AG04450 (cell line): Measurements from ENCODE around the gene PLAC8. TPM values are rescaled to one million over a fixed set of nuclear protein-coding genes. Genes with fewer than 3 reads are reported as not detected.
"Not testable (repeated sequence)": the region's sequence is repeated elsewhere in the genome, so short reads cannot be mapped to it uniquely, and the experiment has no call there.

ENCODE experiments used
- CTCF ChIA-PET: fragments of 300-600, 350-600 bp; formaldehyde crosslinking; extraction: SDS; loops from one replicate; lab custom pipeline; 2022; ENCODE audit warnings: antibody characterized with exemption, inconsistent platforms; lab: Charles Lee
- POLR2A ChIA-PET: fragments of 350-600 bp; formaldehyde crosslinking; extraction: SDS; loops from one replicate; lab custom pipeline; 2021; ENCODE audit warnings: antibody characterized with exemption, inconsistent platforms; lab: Yijun Ruan, JAX
- DNase-seq: peaks from one replicate; pipeline ENCODE4 v3.0.0-alpha.2; 2011; ENCODE audit warnings: low read depth, low spot score
- H3K27ac ChIP-seq: one replicate; pipeline ENCODE4 v1.5.1; 2012; ENCODE audit warnings: low read depth, low read length, control low read depth
- H3K27me3 ChIP-seq: one replicate; pipeline ENCODE4 v1.6.0; 2012; ENCODE audit warnings: low read length; ENCODE audit not compliant: control insufficient read depth, insufficient read depth
- H3K4me3 ChIP-seq: 2 replicates; pipeline ENCODE4 v1.5.1; 2011; ENCODE audit warnings: mild to moderate bottlenecking, low read depth, low read length, control low read depth
- H3K9me3 ChIP-seq: 2 replicates; pipeline ENCODE4 v1.5.1; 2012; ENCODE audit warnings: low read length; ENCODE audit not compliant: control insufficient read depth, insufficient read depth
- polyA plus RNA-seq: library from polyadenylated mRNA; depleted of rRNA; stranded (reverse); fragments of >200 nt; gene quantifications from 2 replicates; pipeline ENCODE4 v1.2.3, GENCODE V29; 2011
- TF ChIP-seq, protein P1 (sequence below): IDR thresholded peaks from 2 replicates; pipeline ENCODE4 v1.5.1; 2011; ENCODE audit warnings: low read depth, low read length, control low read depth, inconsistent platforms

Gene PLAC8
- polyA plus RNA-seq, 1 experiment: 0.11 TPM

DNA sequence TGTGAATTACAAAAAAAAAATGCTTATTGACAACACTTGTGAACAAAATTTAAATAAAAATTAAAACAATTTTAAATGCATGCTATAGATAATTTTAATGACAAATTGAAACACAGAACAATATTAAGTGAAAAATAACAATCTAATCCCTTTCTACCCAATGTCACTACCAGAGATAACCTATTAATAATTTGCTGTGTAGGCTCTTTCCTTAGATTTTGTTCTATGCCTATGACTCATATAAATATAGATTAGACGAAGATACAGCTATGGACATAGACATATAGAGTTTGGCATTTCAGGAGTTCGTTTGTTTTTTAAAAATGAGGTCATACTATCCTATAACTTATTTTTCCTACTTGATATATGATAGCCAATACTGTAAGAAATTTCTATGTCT, 18.1 kb downstream of the PLAC8 start:
- no peak overlapping the region for H3K4me3 ChIP-seq
- CTCF ChIA-PET: interaction anchor here (0.7 to 2.7 kb wide), 3 partner anchors 14 to 811 kb away, joined by 3 to 13 read pairs (median 3); no protein-coding TSS in a partner anchor
- H3K27ac ChIP-seq: no peak overlapping the region
- H3K9me3 ChIP-seq: no peaks in the 10 kb centered on the region
- POLR2A ChIA-PET: no interaction called here
- no peak for DNase-seq
- TF ChIP-seq, protein P1, sequence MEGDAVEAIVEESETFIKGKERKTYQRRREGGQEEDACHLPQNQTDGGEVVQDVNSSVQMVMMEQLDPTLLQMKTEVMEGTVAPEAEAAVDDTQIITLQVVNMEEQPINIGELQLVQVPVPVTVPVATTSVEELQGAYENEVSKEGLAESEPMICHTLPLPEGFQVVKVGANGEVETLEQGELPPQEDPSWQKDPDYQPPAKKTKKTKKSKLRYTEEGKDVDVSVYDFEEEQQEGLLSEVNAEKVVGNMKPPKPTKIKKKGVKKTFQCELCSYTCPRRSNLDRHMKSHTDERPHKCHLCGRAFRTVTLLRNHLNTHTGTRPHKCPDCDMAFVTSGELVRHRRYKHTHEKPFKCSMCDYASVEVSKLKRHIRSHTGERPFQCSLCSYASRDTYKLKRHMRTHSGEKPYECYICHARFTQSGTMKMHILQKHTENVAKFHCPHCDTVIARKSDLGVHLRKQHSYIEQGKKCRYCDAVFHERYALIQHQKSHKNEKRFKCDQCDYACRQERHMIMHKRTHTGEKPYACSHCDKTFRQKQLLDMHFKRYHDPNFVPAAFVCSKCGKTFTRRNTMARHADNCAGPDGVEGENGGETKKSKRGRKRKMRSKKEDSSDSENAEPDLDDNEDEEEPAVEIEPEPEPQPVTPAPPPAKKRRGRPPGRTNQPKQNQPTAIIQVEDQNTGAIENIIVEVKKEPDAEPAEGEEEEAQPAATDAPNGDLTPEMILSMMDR: no peak
- peaks cover 23% of the 10 kb centered on the region for H3K27me3 ChIP-seq

DNA sequence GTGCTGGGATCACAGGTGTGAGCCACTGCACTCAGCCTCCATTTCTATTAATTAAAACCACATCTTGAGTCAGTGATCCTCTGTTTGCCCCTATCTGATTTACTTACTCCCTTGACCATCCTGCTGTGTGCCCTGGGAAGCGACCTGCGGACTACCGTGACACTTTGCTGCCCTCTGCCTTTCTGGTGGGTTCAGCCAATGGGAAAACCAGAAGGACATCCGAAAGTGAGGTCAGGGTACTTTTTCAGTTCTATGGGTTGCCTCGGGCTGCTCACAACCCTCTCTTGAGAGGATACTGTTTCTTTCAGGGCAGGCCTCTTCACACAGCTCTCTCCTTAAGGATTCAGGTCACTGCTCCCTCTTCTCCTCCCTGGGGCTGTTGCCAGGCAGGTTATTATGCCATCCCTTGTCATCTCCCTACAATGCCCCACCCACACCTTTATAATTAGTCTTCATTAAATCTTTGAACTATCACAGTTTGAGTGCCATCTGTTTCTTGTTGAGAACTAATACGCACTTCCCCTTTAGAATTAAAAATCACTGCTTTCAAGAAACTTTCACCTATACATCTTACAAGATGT, 21.4 kb downstream of the PLAC8 start:
- Histone ChIP-seq H3K27ac (no peak overlapping the region), H3K9me3 (no peaks in the 10 kb centered on the region), H3K27me3 (peaks cover 27% of the 10 kb centered on the region), H3K4me3 (no peak overlapping the region)
- ChIA-PET POLR2A (no interaction called here), CTCF (interaction anchor here (1.3 to 1.7 kb wide), 4 partner anchors 17 to 167 kb away, joined by 4 to 8 read pairs (median 6); no protein-coding TSS in a partner anchor)
- DNase-seq: no peak
- TF ChIP-seq, protein P1: no peak

DNA sequence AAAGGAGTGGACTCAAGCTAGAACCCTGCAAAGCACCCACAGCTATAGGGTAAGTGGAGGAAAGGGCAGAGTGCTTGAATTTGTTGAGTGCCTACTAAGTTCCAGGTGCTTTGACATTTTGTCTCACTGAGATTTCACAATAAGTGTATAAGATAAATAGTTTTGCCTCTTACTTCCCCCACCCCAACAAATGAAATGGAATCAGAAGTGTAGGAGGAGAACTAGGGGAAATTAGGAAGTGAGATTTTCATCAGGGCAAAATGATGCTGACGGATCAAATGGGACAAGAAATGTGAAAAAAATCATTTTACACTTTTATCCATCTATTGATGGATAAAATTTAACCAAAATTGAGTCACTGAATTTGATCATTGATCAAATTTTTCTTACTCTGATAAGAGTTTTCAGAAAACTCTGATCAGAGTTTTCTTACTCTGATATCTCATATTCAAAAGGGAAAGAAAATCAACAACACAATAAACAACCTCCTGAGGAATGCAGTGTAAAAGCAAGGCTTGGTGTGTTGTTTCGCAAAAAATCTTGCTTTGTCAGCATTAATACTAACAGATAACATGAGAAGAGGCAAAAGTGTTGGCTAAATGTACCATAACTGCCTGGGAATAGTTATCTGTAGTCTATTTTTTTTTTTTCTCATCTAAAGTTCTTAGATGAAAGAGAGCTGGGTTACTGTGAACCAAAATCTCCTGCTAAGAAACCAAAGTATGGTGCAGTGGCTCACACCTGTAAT, 24.9 kb downstream of the PLAC8 start:
- H3K27ac ChIP-seq: no peak overlapping the region
- no peak overlapping the region for H3K4me3 ChIP-seq
- TF ChIP-seq, protein P1: no peak
- ChIA-PET POLR2A (no interaction called here), CTCF (interaction anchor here (0.6 to 1.0 kb wide), 2 partner anchors 8 to 12 kb away, joined by 3 to 4 read pairs; no protein-coding TSS in a partner anchor)
- H3K9me3 ChIP-seq: no peaks in the 10 kb centered on the region
- no peak for DNase-seq
- peaks cover 12% of the 10 kb centered on the region for H3K27me3 ChIP-seq

DNA sequence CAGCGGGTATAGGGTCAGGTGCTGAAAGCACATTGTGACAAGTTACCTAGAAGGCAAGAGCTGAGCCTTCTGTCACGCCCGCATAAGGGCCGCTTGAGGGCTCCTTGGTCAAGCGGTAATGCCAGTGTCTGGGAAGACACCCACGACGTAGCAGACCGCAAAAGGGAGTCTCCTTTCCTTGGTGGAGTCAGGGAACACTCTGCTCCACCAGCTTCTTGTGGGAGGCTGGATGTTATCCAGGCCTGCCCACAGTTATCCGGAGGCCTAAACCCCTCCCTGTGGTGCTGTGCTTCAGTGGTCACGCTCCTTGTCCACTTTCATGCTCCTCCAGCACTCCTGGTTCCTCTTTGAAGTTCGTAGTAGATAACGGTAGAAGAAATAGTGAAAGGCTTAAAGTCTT, 29.6 kb downstream of the PLAC8 start:
- H3K9me3 ChIP-seq, H3K27me3 ChIP-seq, POLR2A ChIA-PET, H3K27ac ChIP-seq, DNase-seq, H3K4me3 ChIP-seq: not testable (repeated sequence)
- CTCF ChIA-PET: interaction anchor here (0.7 to 1.3 kb wide), 4 partner anchors 9 to 149 kb away, joined by 3 to 9 read pairs (median 4); no protein-coding TSS in a partner anchor

DNA sequence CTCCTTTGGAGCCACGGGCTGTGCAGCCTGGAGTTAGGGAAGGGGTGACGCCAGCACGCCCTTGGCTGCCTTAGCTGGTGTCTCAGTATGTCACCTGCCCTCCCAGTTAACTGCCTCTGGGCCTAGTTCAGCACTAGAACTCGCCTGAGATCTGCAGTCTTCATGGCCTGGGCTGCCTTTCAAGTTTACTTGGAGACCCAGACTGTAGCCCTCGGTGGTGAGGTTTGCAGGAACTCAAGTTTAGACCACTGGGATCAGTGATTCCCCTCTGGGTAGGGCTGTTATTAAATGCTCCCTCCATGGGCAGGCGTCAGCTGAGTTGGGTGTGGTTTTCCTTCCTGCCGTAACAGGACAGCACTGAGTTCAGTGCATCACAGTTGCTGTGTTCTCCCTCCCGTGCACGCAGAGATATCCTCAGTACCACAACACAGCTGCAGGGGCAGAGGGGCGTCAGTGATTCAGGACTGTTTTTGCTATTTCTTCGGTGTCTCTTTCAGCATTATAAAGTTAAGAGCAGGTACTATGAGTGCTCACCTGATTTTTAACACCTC, 30.5 kb downstream of the PLAC8 start:
- TF ChIP-seq, protein P1: no peak
- CTCF ChIA-PET: interaction anchor here (0.7 to 1.3 kb wide), 3 partner anchors 8 to 39 kb away, joined by 3 to 4 read pairs (median 4); no protein-coding TSS in a partner anchor
- no peak for DNase-seq
- no peaks in the 10 kb centered on the region for H3K9me3 ChIP-seq
- POLR2A ChIA-PET: no interaction called here
- no peak overlapping the region for H3K4me3 ChIP-seq
- H3K27me3 ChIP-seq: no peaks in the 10 kb centered on the region
- no peak overlapping the region for H3K27ac ChIP-seq
